Limb (tissue), 2 donors: Measurements from ENCODE around the gene LAP3.
A peak's percentile ranks its signal among the peaks of the same experiment; 100 is the strongest.

ENCODE experiments used
- DNase-seq, 2 donors: peaks; one replicate each; pipeline ENCODE4 v3.0.0-alpha.2; 2016; ENCODE audit errors: extremely low spot score in 2 of 2

The LAP3 gene

GRCh38 chr4:17616283-17616682 lies 39.3 kb downstream of the LAP3 start:
- DNase-seq = no peak

GRCh38 chr4:17618926-17619325 lies 41.9 kb downstream of the LAP3 start:
- no peak for DNase-seq

- DNase-seq = no peak
These were observed 42.6 kb downstream of the LAP3 start for GRCh38 chr4:17619416-17620105.

- no peak for DNase-seq
These were observed 46.5 kb downstream of the LAP3 start for GRCh38 chr4:17623451-17624001.

GRCh38 chr4:17624821-17625220 lies 47.8 kb downstream of the LAP3 start:
- DNase-seq = no peak

GRCh38 chr4:17630228-17630627 lies 53.2 kb downstream of the LAP3 start:
- no peak for DNase-seq

GRCh38 chr4:17633600-17633999 lies 56.6 kb downstream of the LAP3 start:
- DNase-seq = no peak

- DNase-seq = no peak
These were observed 58.1 kb downstream of the LAP3 start for GRCh38 chr4:17635056-17635455.

- no peak for DNase-seq
These were observed 59.3 kb downstream of the LAP3 start for GRCh38 chr4:17636341-17636695.

GRCh38 chr4:17636696-17637622 lies 60.0 kb downstream of the LAP3 start:
- peak; percentile 43 to 74 for DNase-seq

- DNase-seq = no peak
These were observed 62.1 kb downstream of the LAP3 start for GRCh38 chr4:17639136-17639535.

- no peak for DNase-seq
These were observed 65.4 kb downstream of the LAP3 start for GRCh38 chr4:17642398-17642783.

- no peak for DNase-seq
These were observed 69.7 kb downstream of the LAP3 start for GRCh38 chr4:17646693-17647092.

- DNase-seq = no peak
These were observed 70.3 kb downstream of the LAP3 start for GRCh38 chr4:17647176-17647806.

GRCh38 chr4:17647927-17648326 lies 70.9 kb downstream of the LAP3 start:
- no peak for DNase-seq

- DNase-seq = no peak
These were observed 73.4 kb downstream of the LAP3 start for GRCh38 chr4:17650406-17650805.

GRCh38 chr4:17654701-17655100 lies 77.7 kb downstream of the LAP3 start:
- DNase-seq = no peak

- DNase-seq = no peak
These were observed 80.1 kb downstream of the LAP3 start for GRCh38 chr4:17657090-17657489.
